ENCODE data around the gene FGD6. TPM values are rescaled to one million over a fixed set of nuclear protein-coding genes. Genes with fewer than 3 reads are reported as not detected.

Gene FGD6
- total RNA-seq, 1 donor from 2014 or later: 3.7 TPM

DNA sequence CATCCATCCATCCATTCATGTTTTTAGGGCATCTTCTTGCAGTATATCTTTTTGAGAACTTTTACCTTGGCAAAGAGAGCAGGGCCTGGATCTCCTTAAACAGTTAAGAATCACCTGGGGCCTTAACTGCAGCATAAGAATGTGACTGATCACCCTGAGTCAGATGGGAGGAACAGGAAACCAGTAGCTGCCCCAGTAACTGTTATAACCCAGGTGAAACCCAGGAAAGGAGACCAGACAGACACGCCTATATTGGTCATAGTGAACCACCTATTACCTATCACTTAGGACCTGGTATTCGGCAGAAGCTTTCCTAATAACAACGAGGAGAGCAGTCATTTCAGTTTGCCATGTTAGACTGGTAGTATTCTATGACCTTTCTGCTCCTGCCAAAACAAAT is 100.5 kb downstream of the FGD6 start:
- Mint-ChIP-seq H3K4me3 (no peak overlapping the region), H3K4me1 (peaks cover 3% of the 10 kb centered on the region), H3K27me3 (no peaks in the 10 kb centered on the region), H3K27ac (no peak overlapping the region), H3K9me3 (no peaks in the 10 kb centered on the region), H3K36me3 (ENCODE audit: low read depth) (no peaks in the 10 kb centered on the region)
- CTCF ChIA-PET: interaction anchor here (1.0 to 6.1 kb wide), 7 partner anchors 101 to 1400 kb away, joined by 3 to 102 read pairs (median 5); partner anchors contain the start of genes FGD6 and VEZT
- POLR2A ChIA-PET: interaction anchor here (1.0 to 1.1 kb wide), 2 partner anchors 101 to 418 kb away, joined by 4 to 6 read pairs; partner anchors contain the start of genes FGD6 and VEZT
- intact Hi-C loops (cut with micrococcal nuclease): loop anchor here (1.0 to 2.0 kb wide), 5 partner anchors 101 to 1400 kb away; partner anchors contain the start of genes FGD6, METAP2 and VEZT
- no peak for TF ChIP-seq CTCF (IDR thresholded peaks at IDR 0.05)
- ATAC-seq (ENCODE audit: low read depth) (peak; percentile 28), DNase-seq (no peak)

DNA sequence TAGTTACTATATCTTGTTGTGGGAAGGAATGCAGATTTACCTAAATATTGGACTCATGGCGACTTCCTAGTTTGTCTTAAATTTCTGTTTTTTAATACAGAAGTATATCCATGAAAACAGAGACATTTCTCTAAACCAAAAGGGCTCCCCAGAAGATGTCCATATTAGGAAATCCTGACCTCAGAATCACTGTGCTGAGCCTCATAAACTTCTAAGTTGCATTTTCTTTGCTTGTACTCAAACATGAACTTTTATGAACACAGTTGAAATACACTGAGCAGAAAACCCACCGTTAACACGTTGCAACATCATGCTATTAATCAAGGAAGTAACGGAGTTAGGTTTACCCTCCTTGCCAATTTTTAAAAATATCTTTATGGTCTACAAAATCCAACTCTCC is 100.9 kb downstream of the FGD6 start:
- intact Hi-C loops (cut with micrococcal nuclease): loop anchor here (2.0 kb wide), 1 partner anchor 1400 kb away; no protein-coding TSS in a partner anchor
- CTCF ChIA-PET: interaction anchor here (1.3 to 6.1 kb wide), 4 partner anchors 101 to 699 kb away, joined by 4 to 102 read pairs (median 4); partner anchors contain the start of genes FGD6 and VEZT
- Mint-ChIP-seq H3K4me1 (peaks cover 3% of the 10 kb centered on the region), H3K36me3 (ENCODE audit: low read depth) (no peaks in the 10 kb centered on the region), H3K27ac (no peak overlapping the region), H3K9me3 (no peaks in the 10 kb centered on the region), H3K27me3 (no peaks in the 10 kb centered on the region), H3K4me3 (no peak overlapping the region)
- POLR2A ChIA-PET: no interaction called here
- ATAC-seq (ENCODE audit: low read depth): no peak
- DNase-seq: no peak
- no peak for TF ChIP-seq CTCF (IDR thresholded peaks at IDR 0.05)

DNA sequence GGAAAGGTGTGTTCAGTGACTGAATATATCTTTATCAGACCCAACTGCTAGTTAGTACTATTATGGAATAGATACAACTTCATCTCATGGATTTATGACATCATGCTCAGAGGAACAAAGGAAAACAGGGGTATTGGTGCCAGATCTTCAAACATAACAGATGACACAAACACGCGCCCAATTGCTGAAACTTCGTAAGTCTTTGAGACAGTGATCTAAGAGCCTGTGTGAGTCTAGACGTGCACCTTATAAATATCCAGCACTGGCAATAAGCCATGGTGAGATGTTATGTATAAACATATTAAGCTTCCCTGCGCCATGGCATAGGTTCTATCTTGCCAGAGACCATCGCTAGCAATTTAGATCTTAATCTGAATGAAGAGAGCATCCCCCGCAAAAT is 101.6 kb downstream of the FGD6 start:
- POLR2A ChIA-PET: interaction anchor here (0.6 kb wide), 1 partner anchor 219 kb away, joined by 3 read pairs; no protein-coding TSS in a partner anchor

DNA sequence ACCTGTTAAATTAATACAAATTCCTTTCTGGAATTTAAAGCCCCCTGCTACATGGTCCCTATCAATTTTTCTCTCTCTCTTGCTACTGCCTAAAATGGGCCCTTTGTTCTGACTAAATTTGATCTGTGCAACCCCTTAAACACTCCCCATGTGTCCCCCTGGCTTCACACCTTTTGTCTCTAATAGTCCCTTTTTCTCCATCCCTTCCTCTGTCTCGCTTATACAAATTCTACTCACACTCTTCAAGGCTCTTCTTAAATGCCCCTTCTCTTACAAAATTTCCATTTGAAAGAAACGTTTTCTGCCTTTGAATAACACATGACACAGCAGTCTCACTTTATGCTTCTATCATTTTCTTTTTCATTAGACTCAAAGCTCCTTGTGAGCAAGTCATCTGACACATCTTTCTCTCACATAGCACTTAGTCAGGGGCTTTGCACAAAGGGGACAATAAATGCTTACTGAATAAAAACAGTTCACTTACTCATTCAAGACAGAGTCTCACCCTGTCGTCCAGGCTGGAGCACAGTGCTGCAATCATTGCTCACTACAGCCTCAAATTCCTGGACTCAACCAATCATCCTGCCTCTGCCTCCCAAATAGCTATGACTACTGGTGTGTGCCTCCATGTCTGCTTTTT is 102.4 kb downstream of the FGD6 start:
- DNase-seq: no peak
- no peaks in the 10 kb centered on the region for H3K36me3 Mint-ChIP-seq (ENCODE audit: low read depth)
- H3K4me1 Mint-ChIP-seq: peaks cover 3% of the 10 kb centered on the region
- H3K9me3 Mint-ChIP-seq: no peaks in the 10 kb centered on the region
- no peaks in the 10 kb centered on the region for H3K27me3 Mint-ChIP-seq
- no peak for ATAC-seq (ENCODE audit: low read depth)
- H3K4me3 Mint-ChIP-seq: no peak overlapping the region
- TF ChIP-seq CTCF (IDR thresholded peaks at IDR 0.05): no peak
- CTCF ChIA-PET: interaction anchor here (0.6 to 6.1 kb wide), 4 partner anchors 103 to 701 kb away, joined by 3 to 102 read pairs (median 4); partner anchors contain the start of genes FGD6 and VEZT
- intact Hi-C loops (cut with micrococcal nuclease): no loop called here
- POLR2A ChIA-PET: interaction anchor here (0.6 kb wide), 1 partner anchor 220 kb away, joined by 3 read pairs; no protein-coding TSS in a partner anchor
- H3K27ac Mint-ChIP-seq: no peak overlapping the region

More for the DNA sequence above, 101.6 kb downstream of the FGD6 start:
- TF ChIP-seq CTCF (IDR thresholded peaks at IDR 0.05): no peak
- Mint-ChIP-seq H3K4me3 (no peak overlapping the region), H3K27me3 (no peaks in the 10 kb centered on the region), H3K36me3 (ENCODE audit: low read depth) (no peaks in the 10 kb centered on the region), H3K4me1 (peaks cover 3% of the 10 kb centered on the region), H3K9me3 (no peaks in the 10 kb centered on the region), H3K27ac (no peak overlapping the region)
- intact Hi-C loops (cut with micrococcal nuclease): loop anchor here (2.0 kb wide), 1 partner anchor 1401 kb away; no protein-coding TSS in a partner anchor
- DNase-seq (no peak), ATAC-seq (ENCODE audit: low read depth) (no peak)
- CTCF ChIA-PET: interaction anchor here (1.3 to 6.1 kb wide), 3 partner anchors 102 to 700 kb away, joined by 4 to 102 read pairs (median 5); partner anchors contain the start of genes FGD6 and VEZT

- ATAC-seq (ENCODE audit: low read depth) (no peak), DNase-seq (no peak)
- no peak overlapping the region for H3K4me3 Mint-ChIP-seq
- intact Hi-C loops (cut with micrococcal nuclease): no loop called here
- peaks cover 17% of the 10 kb centered on the region for H3K4me1 Mint-ChIP-seq
- TF ChIP-seq CTCF (IDR thresholded peaks at IDR 0.05): no peak
- no peaks in the 10 kb centered on the region for H3K27me3 Mint-ChIP-seq
- no peaks in the 10 kb centered on the region for H3K9me3 Mint-ChIP-seq
- CTCF ChIA-PET: no interaction called here
- H3K27ac Mint-ChIP-seq: no peak overlapping the region
- POLR2A ChIA-PET: no interaction called here
- peaks cover 6% of the 10 kb centered on the region for H3K36me3 Mint-ChIP-seq (ENCODE audit: low read depth)
Observed at GRCh38 chr12:95107362-95107761, 109.9 kb downstream of the FGD6 start.

All from activated B cell treated with CpG ODN at 0.5 μM for 24 hours (primary cell).